ENCODE measurements around the gene SEC14L2.
A peak's percentile ranks its signal among the peaks of the same experiment; 100 is the strongest.

The SEC14L2 gene

GRCh38 chr22:30404307-30404706 is 7.5 kb downstream of the SEC14L2 start:
- DNase-seq (ENCODE audit: low read depth, low spot score): no peak

GRCh38 chr22:30405731-30406130 is 8.9 kb downstream of the SEC14L2 start:
- DNase-seq (ENCODE audit: low read depth, low spot score): no peak

- DNase-seq (ENCODE audit: low read depth, low spot score): no peak
Observed at GRCh38 chr22:30406400-30406799, 9.6 kb downstream of the SEC14L2 start.

DNA sequence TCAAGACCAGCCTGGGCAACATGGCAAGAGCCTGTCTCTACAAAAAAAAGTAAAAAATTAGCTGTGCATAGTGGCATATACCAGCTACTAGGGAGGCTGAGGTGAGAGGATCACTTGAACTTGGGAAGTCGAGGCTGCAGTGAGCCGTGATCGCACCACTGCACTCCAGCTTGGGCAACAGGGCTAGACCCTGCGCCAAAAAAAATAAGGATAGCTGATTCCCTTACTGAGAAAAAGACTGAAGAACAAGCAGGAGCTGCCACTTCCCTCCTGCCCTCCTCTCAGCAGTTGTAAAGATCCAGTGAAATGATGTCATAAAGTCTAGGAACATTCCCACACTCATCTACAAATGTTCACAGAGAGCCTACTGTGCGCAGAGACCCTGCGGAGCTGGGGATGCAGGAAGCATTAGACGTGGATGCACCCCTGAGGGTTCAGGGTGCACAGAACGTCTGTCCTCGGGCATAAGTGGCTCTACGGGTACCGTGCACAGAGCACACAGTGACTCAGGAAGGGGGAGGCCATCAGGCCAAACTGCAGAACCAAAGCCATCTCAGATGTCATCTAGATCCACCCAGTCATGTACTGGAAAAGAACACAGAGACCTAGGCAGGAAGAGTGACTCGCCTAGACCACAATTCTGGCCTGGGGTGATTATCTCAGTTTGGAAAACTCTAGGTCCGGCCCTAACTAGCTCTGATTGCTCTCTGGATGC is 11.7 kb downstream of the SEC14L2 start:
- peak; percentile 29 for DNase-seq (ENCODE audit: low read depth, low spot score)

DNA sequence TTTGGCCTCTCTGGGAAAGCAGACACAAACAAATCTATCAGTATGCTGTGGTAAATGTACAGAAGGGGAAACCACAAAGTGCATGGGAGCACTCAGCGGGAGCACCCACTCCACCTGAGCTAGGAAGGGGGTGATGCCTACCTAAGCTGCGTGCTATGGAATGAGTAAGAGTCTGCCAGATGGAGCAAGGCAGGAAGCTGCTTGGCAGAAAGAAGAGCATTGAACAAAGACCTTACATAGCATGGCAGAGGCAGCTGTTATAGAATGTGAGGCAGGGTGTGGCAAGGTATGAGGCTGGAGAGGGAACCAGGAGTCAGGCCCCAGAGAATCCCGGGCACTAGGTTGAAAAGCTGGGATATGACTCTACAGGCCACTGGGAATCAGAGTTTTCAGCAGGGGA is 15.0 kb downstream of the SEC14L2 start:
- no peak for DNase-seq (ENCODE audit: low read depth, low spot score)

GRCh38 chr22:30413001-30413400 is 16.2 kb downstream of the SEC14L2 start:
- DNase-seq (ENCODE audit: low read depth, low spot score): no peak

DNA sequence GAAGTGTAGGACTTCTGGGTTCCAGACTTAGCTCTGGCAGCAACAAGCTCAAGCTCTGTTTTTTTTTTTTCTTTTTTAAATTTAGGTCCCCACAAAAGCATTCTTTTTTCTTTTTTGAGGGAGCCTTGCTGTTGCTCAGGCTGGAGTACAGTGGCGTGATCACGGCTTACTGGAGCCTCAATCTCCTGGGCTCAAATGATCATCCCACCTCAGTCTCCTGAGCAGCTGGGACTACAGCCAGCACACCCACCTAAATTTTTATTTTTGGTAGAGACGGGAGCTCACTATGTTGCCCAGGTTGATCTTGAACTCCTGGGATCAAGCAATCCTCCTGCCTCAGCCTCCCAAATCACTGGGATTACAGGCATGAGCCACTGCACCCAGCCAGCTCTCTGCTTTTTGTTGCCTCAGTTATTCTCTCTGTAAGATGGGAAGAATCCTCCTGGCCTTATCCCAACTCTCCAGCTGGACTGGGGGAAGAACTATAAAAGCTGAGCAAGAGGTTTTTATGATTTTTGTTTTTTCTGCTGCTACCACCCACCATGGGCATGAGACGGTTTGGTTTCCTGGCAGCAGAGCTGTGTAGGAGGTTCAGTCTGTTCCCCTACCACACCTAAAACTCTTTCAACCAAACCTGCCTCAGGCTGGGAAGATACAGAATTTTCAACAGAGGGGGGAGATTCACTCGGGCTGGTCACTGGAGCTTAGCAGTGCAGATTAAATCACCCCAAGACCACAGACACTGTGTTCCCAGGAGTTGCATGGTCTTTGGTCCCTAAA is 17.1 kb downstream of the SEC14L2 start:
- DNase-seq (ENCODE audit: low read depth, low spot score): no peak

DNA sequence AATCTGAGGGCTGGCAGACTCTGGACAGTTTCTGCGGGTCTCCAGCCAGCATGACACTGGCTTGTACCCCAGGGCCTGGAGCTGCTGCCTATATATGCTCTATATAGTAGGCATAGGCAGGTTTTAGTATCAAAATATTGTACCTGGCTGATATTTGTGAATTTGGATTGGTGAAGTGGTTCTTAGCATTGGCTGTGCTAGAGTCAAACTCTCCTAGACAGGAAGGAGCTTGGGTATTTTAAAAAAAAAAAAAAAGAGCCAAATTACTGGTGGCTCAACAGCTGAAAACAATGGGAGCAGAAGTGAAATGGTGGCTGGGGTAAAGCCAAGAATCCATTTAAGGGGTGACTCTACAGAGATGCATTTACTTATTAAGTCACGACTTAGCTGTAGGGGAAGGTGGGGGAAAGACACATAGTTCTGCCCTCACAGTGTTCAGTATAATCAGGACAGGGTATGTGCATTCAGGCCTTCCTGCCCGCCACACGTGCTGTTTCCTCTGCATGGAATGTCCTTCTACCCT is 17.8 kb downstream of the SEC14L2 start:
- DNase-seq (ENCODE audit: low read depth, low spot score): no peak

DNA sequence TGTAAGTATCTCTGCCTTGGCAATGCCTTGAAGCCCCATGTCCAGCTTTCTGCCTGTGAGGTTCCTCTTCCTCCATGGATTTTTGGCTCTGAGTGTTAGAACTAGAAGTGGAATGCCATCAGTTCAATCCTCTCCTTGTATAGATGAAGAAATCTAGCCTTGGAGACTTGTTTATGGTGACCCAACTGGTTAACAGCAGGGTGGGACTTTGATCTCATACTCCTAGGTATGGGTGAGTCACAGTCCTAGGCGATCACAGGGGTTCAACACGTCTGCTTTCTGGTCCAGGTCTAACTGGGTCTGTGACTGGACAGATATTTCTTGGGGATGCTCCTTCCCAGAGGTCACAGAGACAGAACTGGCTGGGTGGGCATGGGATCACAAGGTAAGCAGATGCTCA is 19.6 kb downstream of the SEC14L2 start:
- no peak for DNase-seq (ENCODE audit: low read depth, low spot score)

- no peak for DNase-seq (ENCODE audit: low read depth, low spot score)
Observed at GRCh38 chr22:30416837-30417236, 20.0 kb downstream of the SEC14L2 start.

- DNase-seq (ENCODE audit: low read depth, low spot score): no peak
Observed at GRCh38 chr22:30420347-30421125, 23.7 kb downstream of the SEC14L2 start.

- DNase-seq (ENCODE audit: low read depth, low spot score): no peak
Observed at GRCh38 chr22:30421695-30422480, 25.1 kb downstream of the SEC14L2 start.

GRCh38 chr22:30422481-30423300 is 25.9 kb downstream of the SEC14L2 start:
- peak; percentile 71 for DNase-seq (ENCODE audit: low read depth, low spot score)

GRCh38 chr22:30423301-30423958 is 26.6 kb downstream of the SEC14L2 start:
- no peak for DNase-seq (ENCODE audit: low read depth, low spot score)

DNA sequence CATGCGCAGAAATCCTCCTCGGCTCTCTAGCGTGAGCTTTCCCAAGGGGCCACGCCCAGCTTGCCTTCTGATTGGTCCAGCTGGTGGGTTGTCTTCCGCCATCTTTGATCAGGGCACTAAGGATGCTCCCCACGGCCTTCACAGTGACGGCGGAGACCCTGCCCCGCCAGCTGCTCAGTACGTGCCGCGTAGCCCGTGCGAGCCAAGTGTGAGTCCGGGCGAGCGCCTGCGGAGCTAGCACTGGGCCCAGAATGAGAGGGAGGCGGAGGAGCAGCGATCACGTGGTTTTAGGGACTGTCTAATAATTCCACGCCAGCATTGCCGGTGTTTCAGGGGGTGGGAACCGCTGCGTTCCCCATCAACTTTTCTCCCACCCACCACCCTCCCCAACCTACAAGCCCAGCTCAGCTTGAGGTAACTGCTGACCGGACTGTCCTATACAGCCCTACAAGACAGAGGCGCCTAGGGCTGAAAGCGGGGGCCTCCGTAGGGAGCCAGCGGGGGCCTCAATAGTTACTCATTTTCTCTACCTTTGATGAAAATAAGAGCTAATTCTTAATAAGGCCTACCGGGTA is 27.2 kb downstream of the SEC14L2 start:
- DNase-seq (ENCODE audit: low read depth, low spot score): peak; percentile 100

GRCh38 chr22:30424534-30425326 is 27.9 kb downstream of the SEC14L2 start:
- DNase-seq (ENCODE audit: low read depth, low spot score): no peak

DNA sequence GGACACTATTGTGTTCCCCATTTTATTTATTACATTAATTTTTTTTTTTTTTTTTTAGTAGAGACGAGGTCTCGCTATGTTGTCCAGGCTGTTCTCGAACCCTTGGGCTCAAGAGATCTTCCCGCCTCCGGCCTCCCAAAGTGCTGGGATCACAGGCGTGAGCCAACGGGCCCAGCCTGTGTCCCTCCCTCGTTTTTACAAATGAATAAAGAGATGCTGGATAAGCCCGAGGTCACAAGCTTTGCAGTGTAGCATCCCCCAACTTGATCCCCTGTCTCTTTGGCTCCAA is 28.5 kb downstream of the SEC14L2 start:
- no peak for DNase-seq (ENCODE audit: low read depth, low spot score)

DNA sequence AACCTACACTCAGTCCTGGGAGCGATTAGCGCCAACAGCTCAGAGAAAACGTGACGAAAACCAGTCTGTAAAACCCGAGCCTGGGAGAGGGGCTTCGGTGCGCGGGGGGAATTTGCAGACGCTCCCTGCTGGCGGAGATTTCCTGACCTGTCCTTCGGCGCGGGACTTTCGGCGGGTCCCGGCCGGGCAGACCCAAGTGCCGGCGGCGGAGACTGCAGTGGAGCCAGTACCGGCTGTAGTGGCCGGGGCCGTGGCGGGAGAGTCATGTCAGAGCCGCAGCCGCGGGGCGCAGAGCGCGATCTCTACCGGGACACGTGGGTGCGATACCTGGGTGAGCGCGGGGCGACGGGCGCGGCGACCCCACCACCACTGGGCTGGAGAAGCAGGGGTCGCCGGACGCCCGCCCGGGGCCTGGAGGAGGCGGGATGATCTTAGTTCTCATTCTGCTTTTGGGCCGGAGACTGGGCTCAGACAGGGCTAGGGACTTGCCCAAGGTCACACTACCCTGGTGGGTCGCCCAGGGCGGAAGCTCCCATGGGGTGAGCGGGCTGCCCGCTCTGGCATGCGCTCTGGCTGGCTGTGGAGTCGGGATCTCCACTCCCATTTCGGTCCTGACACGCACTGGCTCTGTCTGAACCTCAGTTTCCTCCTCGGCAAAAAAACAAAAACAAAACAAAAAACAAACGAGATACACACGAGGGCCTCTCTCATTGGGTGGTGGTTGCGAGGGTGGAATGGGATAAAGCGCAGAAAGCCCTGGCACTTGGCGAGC is 29.0 kb downstream of the SEC14L2 start, which contains the start of gene MTFP1:
TSS of gene MTFP1 (plus strand) at position 153 of the 772 bp plus-strand sequence. CDS start at position 265, 112 bp downstream.
- DNase-seq (ENCODE audit: low read depth, low spot score): peak; percentile 92

Data from ELF-1 (cell line).